Omental fat pad (tissue), 4 donors: ENCODE data around the gene FICD. TPM values are rescaled to one million over a fixed set of nuclear protein-coding genes. Genes with fewer than 3 reads are reported as not detected.

Experiments
- ATAC-seq: fragments of 150-250 bp; one replicate; pipeline ENCODE4 v1.9.1; 2016; ENCODE audit warnings: mild to moderate bottlenecking, moderate library complexity; ENCODE audit not compliant: low FRiP score
- DNase-seq: peaks from one replicate; pipeline ENCODE4 v3.0.0-alpha.2; 2019; ENCODE audit warnings: low spot score
- CTCF ChIP-seq, 3 donors: fragments of 450-650 bp; IDR thresholded peaks; one replicate each; pipeline ENCODE4 v1.5.1; 2016 to 2017; ENCODE audit warnings: antibody characterized with exemption in 3 of 3, mild to moderate bottlenecking in 3 of 3, moderate library complexity in 2 of 3
- total RNA-seq, 4 donors: library from RNA; depleted of rRNA; stranded (reverse); fragments of >200 nt; gene quantifications; one replicate each; pipeline ENCODE4 v1.1.0, GENCODE V29; 2016

The FICD gene
- total RNA-seq, 4 donors from 2014 or later, result 6.6 to 10.6 (median 9.5) TPM

- no peak for TF ChIP-seq CTCF (IDR thresholded peaks at IDR 0.05)
- DNase-seq, result no peak
- ATAC-seq, result no peak
These were observed 839 bp downstream of the FICD start for GRCh38 chr12:108515916-108516315.

GRCh38 chr12:108516511-108517275 lies 1.6 kb downstream of the FICD start:
- TF ChIP-seq CTCF (IDR thresholded peaks at IDR 0.05), result no peak
- ATAC-seq (no peak), DNase-seq (no peak)

GRCh38 chr12:108517288-108518100 lies 2.4 kb downstream of the FICD start:
- TF ChIP-seq CTCF (IDR thresholded peaks at IDR 0.05), result no peak
- no peak for ATAC-seq
- no peak for DNase-seq

GRCh38 chr12:108518101-108518715 lies 3.1 kb downstream of the FICD start:
- ATAC-seq (no peak), DNase-seq (no peak)
- no peak for TF ChIP-seq CTCF (IDR thresholded peaks at IDR 0.05)

- TF ChIP-seq CTCF (IDR thresholded peaks at IDR 0.05), result no peak
- DNase-seq (no peak), ATAC-seq (no peak)
These were observed 3.8 kb downstream of the FICD start for GRCh38 chr12:108518716-108519496.

GRCh38 chr12:108519558-108519957 lies 4.5 kb downstream of the FICD start:
- no peak for TF ChIP-seq CTCF (IDR thresholded peaks at IDR 0.05)
- DNase-seq (no peak), ATAC-seq (no peak)
